GM12878 (cell line): Measurements from ENCODE around the gene PRICKLE3. TPM values are rescaled to one million over a fixed set of nuclear protein-coding genes. Genes with fewer than 3 reads are reported as not detected.
A peak's percentile ranks its signal among the peaks of the same experiment; 100 is the strongest.

ENCODE experiments used
- ATAC-seq: fragments of 200-7000 bp; cut with Tn5 transposase; 3 replicates; pipeline ENCODE4 v1.9.1; 2020; ENCODE audit warnings: mild to moderate bottlenecking, moderate library complexity
- BruUV-seq: library from RNA; stranded (reverse); fragments of 400-500 nt; replicated peaks from 2 replicates; lab custom pipeline; 2021; lab: Mats Ljungman, UMichigan
- CTCF ChIA-PET: fragments of 300-600 bp; sonication (Branson Sonifier 250); formaldehyde crosslinking; extraction: SDS; loops from one replicate; lab custom pipeline; 2021; ENCODE audit warnings: inconsistent platforms; lab: Yijun Ruan, JAX
- POLR2A ChIA-PET: fragments of 350-600 bp; formaldehyde crosslinking; extraction: SDS; loops from one replicate; lab custom pipeline; 2021; ENCODE audit warnings: inconsistent platforms; lab: Charles Lee
- RAD21 ChIA-PET: fragments of 300-600 bp; sonication (Branson Sonifier 250); formaldehyde crosslinking; loops from one replicate; lab custom pipeline; 2023; ENCODE audit warnings: antibody characterized with exemption; ENCODE audit not compliant: unreplicated experiment; lab: Charles Lee
- SMC1A ChIA-PET: fragments of 300-600 bp; sonication (Branson Sonifier 250); formaldehyde crosslinking; loops from one replicate; lab custom pipeline; 2023; ENCODE audit not compliant: unreplicated experiment, uncharacterized antibody; lab: Charles Lee
- DNase-seq: peaks from one replicate; pipeline ENCODE4 v3.0.0-alpha.2; 2011; ENCODE audit warnings: low read depth, low spot score
- FAIRE-seq: peaks from 3 replicates; lab custom pipeline; 2011; peaks lifted over from hg19 to GRCh38; lab: Jason Lieb, UNC
- H2AFZ ChIP-seq: 2 replicates; pipeline ENCODE4 v1.6.0; 2011; ENCODE audit warnings: low read depth, low read length, control low read depth; ENCODE audit not compliant: control insufficient read depth
- H3K27ac ChIP-seq: 2 replicates; pipeline ENCODE4 v1.5.1; 2011; ENCODE audit warnings: control low read depth; ENCODE audit not compliant: control insufficient read depth, insufficient read depth
- H3K27me3 ChIP-seq, 2 experiments: replicated peaks in 1 of 2; 2 replicates each; pipeline versions ENCODE4 v1.6.0 to v1.6.1; 2011; ENCODE audit warnings: low read length in 1 of 2; ENCODE audit not compliant: control insufficient read depth in 2 of 2, insufficient read depth in 2 of 2
- H3K36me3 ChIP-seq, 2 experiments: 2 replicates each; pipeline ENCODE4 v1.5.1; 2011; ENCODE audit warnings: low read length in 1 of 2; ENCODE audit not compliant: control insufficient read depth in 2 of 2, insufficient read depth in 2 of 2
- H3K4me1 ChIP-seq: 2 replicates; pipeline ENCODE4 v1.6.1; 2011; ENCODE audit warnings: mild to moderate bottlenecking, low read length, moderate library complexity, mixed read lengths; ENCODE audit not compliant: control insufficient read depth, insufficient read depth
- H3K4me2 ChIP-seq: 2 replicates; pipeline ENCODE4 v1.6.0; 2011; ENCODE audit warnings: control low read depth; ENCODE audit not compliant: control insufficient read depth, insufficient read depth
- H3K4me3 ChIP-seq: fragments of 200-600 bp; sonication (generic); 2 replicates; pipeline ENCODE4 v1.5.1; 2016
- H3K79me2 ChIP-seq: 2 replicates; pipeline ENCODE4 v1.6.0; 2011; ENCODE audit warnings: low read length; ENCODE audit not compliant: control insufficient read depth, insufficient read depth
- H3K9ac ChIP-seq: 2 replicates; pipeline ENCODE4 v1.8.0; 2011; ENCODE audit warnings: low read length, control low read depth, mixed read lengths; ENCODE audit not compliant: control insufficient read depth, insufficient read depth
- H3K9me3 ChIP-seq: replicated peaks from 3 replicates; pipeline ENCODE4 v1.5.1; 2011; ENCODE audit warnings: mild to moderate bottlenecking, low read length; ENCODE audit not compliant: control insufficient read depth, insufficient read depth
- H4K20me1 ChIP-seq: 2 replicates; pipeline ENCODE4 v1.6.0; 2011; ENCODE audit not compliant: control insufficient read depth, insufficient read depth
- BHLHE40 ChIP-seq, 2 experiments: fragments of 450-650 bp in 1 of 2; IDR thresholded peaks; 2 replicates each; pipeline ENCODE4 v1.6.1; 2011 to 2017; ENCODE audit warnings: low read depth in 2 of 2, borderline replicate concordance in 1 of 2, improper control_type of control experiment in 1 of 2, low read length in 1 of 2, mild to moderate bottlenecking in 1 of 2
- ETV6 ChIP-seq, 2 experiments: fragments of 450-650 bp in 1 of 2; IDR thresholded peaks in 1 of 2; conservative IDR thresholded peaks in 1 of 2; 2 replicates each; pipeline ENCODE4 v1.6.1; 2014; ENCODE audit warnings: antibody characterized with exemption in 1 of 2, borderline replicate concordance in 1 of 2, low read depth in 1 of 2, mild to moderate bottlenecking in 1 of 2, moderate library complexity in 1 of 2
- JUNB ChIP-seq: IDR thresholded peaks from 2 replicates; pipeline ENCODE4 v1.6.1; 2016; ENCODE audit warnings: antibody characterized with exemption, mild to moderate bottlenecking
- KDM1A ChIP-seq: fragments of 200-600 bp; sonication (generic); IDR thresholded peaks from 2 replicates; pipeline ENCODE4 v1.6.1; 2016; ENCODE audit warnings: borderline replicate concordance
- MXI1 ChIP-seq: fragments of 150-350 bp; IDR thresholded peaks from 2 replicates; pipeline ENCODE4 v1.6.1; 2011; ENCODE audit warnings: low read depth, mild to moderate bottlenecking, inconsistent platforms, low read length, improper control_type of control experiment
- PML ChIP-seq: IDR thresholded peaks from 2 replicates; pipeline ENCODE4 v1.6.1; 2012; ENCODE audit warnings: low read length, inconsistent platforms
- POLR2A ChIP-seq: IDR thresholded peaks from 2 replicates; pipeline ENCODE4 v1.6.1; 2011; ENCODE audit warnings: low read depth, mild to moderate bottlenecking, low read length
- TBL1XR1 ChIP-seq: IDR thresholded peaks from 2 replicates; pipeline ENCODE4 v1.6.1; 2012; ENCODE audit warnings: low read depth, low read length, improper control_type of control experiment
- ZSCAN29 ChIP-seq: fragments of 450-650 bp; IDR thresholded peaks from 2 replicates; pipeline ENCODE4 v1.6.1; 2017; ENCODE audit warnings: mild to moderate bottlenecking, moderate library complexity
- WGBS: methylation state at CpG from one replicate; pipeline ENCODE4 v1.1.6; 2016; ENCODE audit warnings: low lambda C conversion rate; ENCODE audit not compliant: insufficient replicate concordance, insufficient coverage; ENCODE audit errors: missing lambda C conversion rate; 5-methylcytosine and 5-hydroxymethylcytosine counted together
- in situ Hi-C: fragments of 300-500 bp; cut with MboI; formaldehyde crosslinking; loops from 9 replicates; pipeline ENCODE4 v1.14.3; 2018; ENCODE audit warnings: mixed read lengths
- intact Hi-C: fragments of 100-400 bp; cut with micrococcal nuclease; formaldehyde crosslinking; loops from one replicate; pipeline ENCODE4 v1.14.2; 2022; ENCODE audit not compliant: unreplicated experiment
- polyA plus RNA-seq, 11 experiments: library from polyadenylated mRNA; depleted of rRNA in 4 of 11; unstranded in 6 of 11; stranded (reverse) in 5 of 11; fragments of >200 nt; fragmentation: Nextera tagmentation in 4 of 11; fragmentation: Illumina TruSeq in 1 of 11; extraction: Ambion mirVana in 4 of 11; extraction: Trizol in 1 of 11; gene quantifications; 1 replicate in 1 of 11; 2 replicates in 10 of 11; pipeline versions ENCODE4 v1.2.1 to v1.2.3, GENCODE V29; 2011 to 2016; ENCODE audit warnings: inconsistent platforms in 2 of 11, missing spikeins in 2 of 11, low read depth in 1 of 11
- total RNA-seq, 4 experiments: library from RNA; depleted of rRNA in 3 of 4; stranded (reverse); fragments of >200 nt in 3 of 4; fragmentation: Illumina TruSeq in 1 of 4; extraction: Trizol in 1 of 4; gene quantifications; 2 replicates each; pipeline versions ENCODE4 v1.2.1 to v1.2.3, GENCODE V29; 2013 to 2021
- TF ChIP-seq, protein P1 (sequence below): IDR thresholded peaks from 2 replicates; pipeline ENCODE4 v1.6.1; 2011; ENCODE audit warnings: mild to moderate bottlenecking, low read depth, low read length, moderate library complexity; ENCODE audit not compliant: insufficient replicate concordance
- TF ChIP-seq, protein P2 (sequence below), 3 experiments: IDR thresholded peaks in 2 of 3; conservative IDR thresholded peaks in 1 of 3; 2 replicates each; pipeline ENCODE4 v1.5.1; 2011; ENCODE audit warnings: low read depth in 3 of 3, low read length in 3 of 3, mild to moderate bottlenecking in 3 of 3, control low read depth in 2 of 3, moderate library complexity in 2 of 3, inconsistent platforms in 1 of 3, mixed read lengths in 1 of 3; ENCODE audit not compliant: control insufficient read depth in 2 of 3, insufficient read depth in 1 of 3; ENCODE audit errors: extremely low read depth in 1 of 3
- TF ChIP-seq, protein P3 (sequence below): fragments of 450-650 bp; IDR thresholded peaks from 2 replicates; pipeline ENCODE4 v1.6.1; 2017; ENCODE audit warnings: antibody characterized with exemption, mild to moderate bottlenecking, moderate library complexity
- TF ChIP-seq, protein P4 (sequence below): IDR thresholded peaks from 2 replicates; pipeline ENCODE4 v1.6.1; 2012; ENCODE audit warnings: low read length, inconsistent platforms

The PRICKLE3 gene
- total and polyA plus RNA-seq, 10 of the 15 experiments (the other 5 are each of a cell fraction or from before 2014, with no cell fraction given) = 0.69 to 17.4 (median 7.6) TPM

DNA sequence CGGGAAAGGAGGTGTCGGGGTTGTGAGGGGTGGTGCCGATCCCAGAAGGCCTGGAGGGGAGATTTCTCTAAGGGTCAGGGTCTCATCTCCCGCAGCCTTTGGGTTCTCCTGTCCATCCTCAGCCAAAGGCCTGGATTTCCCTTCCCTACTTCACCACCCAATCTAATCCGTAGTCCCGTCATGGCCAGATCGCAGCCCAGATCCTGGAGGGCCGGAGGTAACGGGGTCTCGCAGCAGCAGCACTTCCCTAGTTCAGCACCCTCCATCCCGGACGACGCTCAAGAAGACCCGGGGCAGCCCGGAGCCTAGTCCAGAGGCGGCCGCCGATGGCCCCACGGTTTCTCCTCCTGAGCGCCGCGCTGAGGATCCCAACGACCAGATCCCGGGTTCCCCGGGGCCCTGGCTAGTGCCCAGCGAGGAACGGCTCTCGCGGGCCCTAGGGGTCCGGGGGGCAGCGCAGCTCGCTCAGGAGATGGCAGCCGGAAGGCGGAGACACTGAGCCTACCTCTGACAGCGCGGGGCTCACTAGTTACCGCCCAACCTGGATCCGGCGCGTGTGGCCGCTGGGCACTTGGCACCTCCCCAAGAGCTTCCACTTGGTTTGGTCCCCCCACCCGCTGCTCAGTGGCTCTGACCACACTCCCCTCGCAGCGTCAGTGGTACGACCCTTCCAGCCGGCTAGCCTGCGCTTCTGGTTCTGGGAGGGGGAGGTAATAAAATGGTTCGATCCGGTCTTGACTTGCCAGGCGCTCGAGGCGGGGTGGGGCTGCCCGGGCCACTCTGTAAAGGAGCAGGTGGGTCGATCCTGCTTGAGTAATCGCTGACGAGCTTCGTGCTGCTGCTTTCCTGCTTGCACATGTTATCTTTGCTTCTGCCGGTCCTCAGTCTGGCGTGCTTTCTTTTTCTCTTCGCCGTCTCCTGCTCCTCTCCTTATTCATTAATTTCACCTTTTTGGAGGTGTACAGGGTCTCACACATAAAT is 20.0 kb downstream of the PRICKLE3 start:
- Histone ChIP-seq H2AFZ (peak overlapping the region; percentile 11), H3K36me3 (no peaks in the 10 kb centered on the region), H3K79me2 (no peaks in the 10 kb centered on the region), H3K27me3 (no peaks in the 10 kb centered on the region), H3K4me3 (peak overlapping the region; percentile 37; the same call in 1 of the 2 replicates), H3K9ac (peak overlapping the region; percentile 24; the same call in 1 of the 2 replicates), H3K4me2 (peak overlapping the region; percentile 81), H3K27ac (peak overlapping the region; percentile 78), H4K20me1 (no peaks in the 10 kb centered on the region), H3K9me3 (no peaks in the 10 kb centered on the region; the same call in 2 of the 3 replicates), H3K4me1 (peaks cover 9% of the 10 kb centered on the region)
- DNase-seq (peak; percentile 60), FAIRE-seq (no peak), ATAC-seq (peak; percentile 73)
- WGBS = 29% methylated on average over 60 of the region's 61 CpGs
- in situ Hi-C loops = no loop called here
- RAD21 ChIA-PET = interaction anchor here (1.1 to 4.6 kb wide), 5 partner anchors 10 to 43 kb away, joined by 4 to 26 read pairs (median 7); no protein-coding TSS in a partner anchor
- POLR2A ChIA-PET = interaction anchor here (0.8 to 5.0 kb wide), 5 partner anchors 11 to 103 kb away, joined by 5 to 28 read pairs (median 7); partner anchors contain the start of genes PPP1R3F and PRICKLE3
- CTCF ChIA-PET = interaction anchor here (0.6 to 5.2 kb wide), 6 partner anchors 11 to 405 kb away, joined by 3 to 57 read pairs (median 17); partner anchors contain the start of gene PRICKLE3
- intact Hi-C loops = loop anchor here (2.0 kb wide), 2 partner anchors 25 to 43 kb away; partner anchors contain the start of gene GPKOW
- SMC1A ChIA-PET = interaction anchor here (1.0 to 3.2 kb wide), 6 partner anchors 8 to 103 kb away, joined by 3 to 14 read pairs (median 6); no protein-coding TSS in a partner anchor
- no TSS peak for BruUV-seq
- no peak for TF ChIP-seq TBL1XR1
- TF ChIP-seq JUNB = no peak
- peak in 1 of 2 experiments; percentile 6; a peak in 1 of 4 replicates for TF ChIP-seq ETV6 (conservative IDR thresholded peaks at IDR 0.05 in 1 of 2, IDR thresholded peaks at IDR 0.05 in 1 of 2; ENCODE audit: borderline replicate concordance in 1 of 2, low read depth in 1 of 2)
- no peak for TF ChIP-seq PML
- TF ChIP-seq, protein P1, sequence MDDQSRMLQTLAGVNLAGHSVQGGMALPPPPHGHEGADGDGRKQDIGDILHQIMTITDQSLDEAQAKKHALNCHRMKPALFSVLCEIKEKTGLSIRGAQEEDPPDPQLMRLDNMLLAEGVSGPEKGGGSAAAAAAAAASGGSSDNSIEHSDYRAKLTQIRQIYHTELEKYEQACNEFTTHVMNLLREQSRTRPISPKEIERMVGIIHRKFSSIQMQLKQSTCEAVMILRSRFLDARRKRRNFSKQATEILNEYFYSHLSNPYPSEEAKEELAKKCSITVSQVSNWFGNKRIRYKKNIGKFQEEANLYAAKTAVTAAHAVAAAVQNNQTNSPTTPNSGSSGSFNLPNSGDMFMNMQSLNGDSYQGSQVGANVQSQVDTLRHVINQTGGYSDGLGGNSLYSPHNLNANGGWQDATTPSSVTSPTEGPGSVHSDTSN = no peak
- no peak for TF ChIP-seq MXI1
- TF ChIP-seq BHLHE40 (IDR thresholded peaks at IDR 0.05; ENCODE audit: borderline replicate concordance in 1 of 2, low read depth in 2 of 2, low read length in 1 of 2) = peak; percentile 88 to 89
- 0 out of 2 replicates have a peak, but pooled peaks have one; percentile 33 for TF ChIP-seq POLR2A
- TF ChIP-seq KDM1A = no peak
- TF ChIP-seq, protein P2, sequence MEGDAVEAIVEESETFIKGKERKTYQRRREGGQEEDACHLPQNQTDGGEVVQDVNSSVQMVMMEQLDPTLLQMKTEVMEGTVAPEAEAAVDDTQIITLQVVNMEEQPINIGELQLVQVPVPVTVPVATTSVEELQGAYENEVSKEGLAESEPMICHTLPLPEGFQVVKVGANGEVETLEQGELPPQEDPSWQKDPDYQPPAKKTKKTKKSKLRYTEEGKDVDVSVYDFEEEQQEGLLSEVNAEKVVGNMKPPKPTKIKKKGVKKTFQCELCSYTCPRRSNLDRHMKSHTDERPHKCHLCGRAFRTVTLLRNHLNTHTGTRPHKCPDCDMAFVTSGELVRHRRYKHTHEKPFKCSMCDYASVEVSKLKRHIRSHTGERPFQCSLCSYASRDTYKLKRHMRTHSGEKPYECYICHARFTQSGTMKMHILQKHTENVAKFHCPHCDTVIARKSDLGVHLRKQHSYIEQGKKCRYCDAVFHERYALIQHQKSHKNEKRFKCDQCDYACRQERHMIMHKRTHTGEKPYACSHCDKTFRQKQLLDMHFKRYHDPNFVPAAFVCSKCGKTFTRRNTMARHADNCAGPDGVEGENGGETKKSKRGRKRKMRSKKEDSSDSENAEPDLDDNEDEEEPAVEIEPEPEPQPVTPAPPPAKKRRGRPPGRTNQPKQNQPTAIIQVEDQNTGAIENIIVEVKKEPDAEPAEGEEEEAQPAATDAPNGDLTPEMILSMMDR (IDR thresholded peaks at IDR 0.05 in 2 of 3, conservative IDR thresholded peaks at IDR 0.05 in 1 of 3; ENCODE audit: control insufficient read depth in 2 of 3, extremely low read depth in 1 of 3, insufficient read depth in 1 of 3, low read depth in 3 of 3, low read length in 3 of 3) = peak; percentile 9 to 41 (median 41); a peak in 2 of 6 replicates
- TF ChIP-seq ZSCAN29 = no peak
- TF ChIP-seq, protein P3, sequence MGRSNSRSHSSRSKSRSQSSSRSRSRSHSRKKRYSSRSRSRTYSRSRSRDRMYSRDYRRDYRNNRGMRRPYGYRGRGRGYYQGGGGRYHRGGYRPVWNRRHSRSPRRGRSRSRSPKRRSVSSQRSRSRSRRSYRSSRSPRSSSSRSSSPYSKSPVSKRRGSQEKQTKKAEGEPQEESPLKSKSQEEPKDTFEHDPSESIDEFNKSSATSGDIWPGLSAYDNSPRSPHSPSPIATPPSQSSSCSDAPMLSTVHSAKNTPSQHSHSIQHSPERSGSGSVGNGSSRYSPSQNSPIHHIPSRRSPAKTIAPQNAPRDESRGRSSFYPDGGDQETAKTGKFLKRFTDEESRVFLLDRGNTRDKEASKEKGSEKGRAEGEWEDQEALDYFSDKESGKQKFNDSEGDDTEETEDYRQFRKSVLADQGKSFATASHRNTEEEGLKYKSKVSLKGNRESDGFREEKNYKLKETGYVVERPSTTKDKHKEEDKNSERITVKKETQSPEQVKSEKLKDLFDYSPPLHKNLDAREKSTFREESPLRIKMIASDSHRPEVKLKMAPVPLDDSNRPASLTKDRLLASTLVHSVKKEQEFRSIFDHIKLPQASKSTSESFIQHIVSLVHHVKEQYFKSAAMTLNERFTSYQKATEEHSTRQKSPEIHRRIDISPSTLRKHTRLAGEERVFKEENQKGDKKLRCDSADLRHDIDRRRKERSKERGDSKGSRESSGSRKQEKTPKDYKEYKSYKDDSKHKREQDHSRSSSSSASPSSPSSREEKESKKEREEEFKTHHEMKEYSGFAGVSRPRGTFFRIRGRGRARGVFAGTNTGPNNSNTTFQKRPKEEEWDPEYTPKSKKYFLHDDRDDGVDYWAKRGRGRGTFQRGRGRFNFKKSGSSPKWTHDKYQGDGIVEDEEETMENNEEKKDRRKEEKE = peak; percentile 84
- TF ChIP-seq, protein P4, sequence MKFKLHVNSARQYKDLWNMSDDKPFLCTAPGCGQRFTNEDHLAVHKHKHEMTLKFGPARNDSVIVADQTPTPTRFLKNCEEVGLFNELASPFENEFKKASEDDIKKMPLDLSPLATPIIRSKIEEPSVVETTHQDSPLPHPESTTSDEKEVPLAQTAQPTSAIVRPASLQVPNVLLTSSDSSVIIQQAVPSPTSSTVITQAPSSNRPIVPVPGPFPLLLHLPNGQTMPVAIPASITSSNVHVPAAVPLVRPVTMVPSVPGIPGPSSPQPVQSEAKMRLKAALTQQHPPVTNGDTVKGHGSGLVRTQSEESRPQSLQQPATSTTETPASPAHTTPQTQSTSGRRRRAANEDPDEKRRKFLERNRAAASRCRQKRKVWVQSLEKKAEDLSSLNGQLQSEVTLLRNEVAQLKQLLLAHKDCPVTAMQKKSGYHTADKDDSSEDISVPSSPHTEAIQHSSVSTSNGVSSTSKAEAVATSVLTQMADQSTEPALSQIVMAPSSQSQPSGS = no peak
